ENCODE data around the gene SGCA. TPM values are rescaled to one million over a fixed set of nuclear protein-coding genes. Genes with fewer than 3 reads are reported as not detected.

Gene SGCA
- total RNA-seq, 1 experiment from 2014 or later, result 0.24 TPM

- no peak overlapping the region for H2AFZ ChIP-seq (ENCODE audit: low read length)
- no peak overlapping the region for H3K23ac ChIP-seq (ENCODE audit: insufficient read length, low read depth, low read length)
- no peaks in the 10 kb centered on the region for H4K20me1 ChIP-seq (ENCODE audit: control insufficient read depth, insufficient read depth, insufficient read length)
- peaks cover 17% of the 10 kb centered on the region for H3K27me3 Mint-ChIP-seq (ENCODE audit: low read depth)
- H3K4me1 ChIP-seq (ENCODE audit: insufficient read depth, low read length), result peaks cover 3% of the 10 kb centered on the region; the same call in 1 of the 2 replicates
- no peak overlapping the region for H2BK120ac ChIP-seq (ENCODE audit: low read depth, low read length, poor library complexity, severe bottlenecking)
- no peak overlapping the region for H4K5ac ChIP-seq (ENCODE audit: insufficient read length, low read depth, low read length)
- peaks cover 3% of the 10 kb centered on the region for H3K23me2 ChIP-seq (ENCODE audit: insufficient read length, low read depth, low read length, poor library complexity, severe bottlenecking)
- no peak overlapping the region for H2BK12ac ChIP-seq (ENCODE audit: insufficient read length, low read depth, low read length)
- H4K8ac ChIP-seq (replicated peaks; ENCODE audit: insufficient read length, low read depth, low read length), result no peak overlapping the region
- no peak overlapping the region for H2AK5ac ChIP-seq (ENCODE audit: insufficient read length, low read length)
- H2BK5ac ChIP-seq (ENCODE audit: insufficient read length, low read length), result no peak overlapping the region
- H4K91ac ChIP-seq (ENCODE audit: insufficient read length, low read depth, low read length), result no peak overlapping the region
- H3K4me1 Mint-ChIP-seq, result peaks cover 15 to 48% of the 10 kb centered on the region in 2 experiments
- no peak overlapping the region; a peak in 1 of 5 replicates for H3K4me3 Mint-ChIP-seq
- no peaks in the 10 kb centered on the region; the same call in 1 of the 2 replicates for H3K27me3 ChIP-seq (ENCODE audit: insufficient read depth, low read length)
- H3K27ac Mint-ChIP-seq, result no peak overlapping the region
- no peak overlapping the region for H3K27ac ChIP-seq (ENCODE audit: insufficient read length, low read depth, low read length)
- H3K4me2 ChIP-seq (ENCODE audit: insufficient read depth, insufficient read length, low read length), result no peak overlapping the region
- TF ChIP-seq, protein P1, sequence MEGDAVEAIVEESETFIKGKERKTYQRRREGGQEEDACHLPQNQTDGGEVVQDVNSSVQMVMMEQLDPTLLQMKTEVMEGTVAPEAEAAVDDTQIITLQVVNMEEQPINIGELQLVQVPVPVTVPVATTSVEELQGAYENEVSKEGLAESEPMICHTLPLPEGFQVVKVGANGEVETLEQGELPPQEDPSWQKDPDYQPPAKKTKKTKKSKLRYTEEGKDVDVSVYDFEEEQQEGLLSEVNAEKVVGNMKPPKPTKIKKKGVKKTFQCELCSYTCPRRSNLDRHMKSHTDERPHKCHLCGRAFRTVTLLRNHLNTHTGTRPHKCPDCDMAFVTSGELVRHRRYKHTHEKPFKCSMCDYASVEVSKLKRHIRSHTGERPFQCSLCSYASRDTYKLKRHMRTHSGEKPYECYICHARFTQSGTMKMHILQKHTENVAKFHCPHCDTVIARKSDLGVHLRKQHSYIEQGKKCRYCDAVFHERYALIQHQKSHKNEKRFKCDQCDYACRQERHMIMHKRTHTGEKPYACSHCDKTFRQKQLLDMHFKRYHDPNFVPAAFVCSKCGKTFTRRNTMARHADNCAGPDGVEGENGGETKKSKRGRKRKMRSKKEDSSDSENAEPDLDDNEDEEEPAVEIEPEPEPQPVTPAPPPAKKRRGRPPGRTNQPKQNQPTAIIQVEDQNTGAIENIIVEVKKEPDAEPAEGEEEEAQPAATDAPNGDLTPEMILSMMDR (conservative IDR thresholded peaks at IDR 0.05), result no peak
- no peak overlapping the region for H3T11ph ChIP-seq (ENCODE audit: low read length)
- H2BK15ac ChIP-seq (ENCODE audit: low read depth, low read length), result no peak overlapping the region
- no peak overlapping the region for H3K14ac ChIP-seq (ENCODE audit: insufficient read depth, low read length)
- no peak overlapping the region for H3K4ac ChIP-seq (ENCODE audit: low read depth, low read length)
- no peaks in the 10 kb centered on the region for H3K9me3 ChIP-seq (ENCODE audit: control insufficient read depth, low read depth, low read length)
- H2BK20ac ChIP-seq (ENCODE audit: low read depth, low read length, poor library complexity, severe bottlenecking), result no peak overlapping the region
- H3K56ac ChIP-seq (ENCODE audit: insufficient read length, low read depth, low read length), result no peak overlapping the region
- DNase-seq, result no peak
- no peaks in the 10 kb centered on the region for H3K79me2 ChIP-seq (ENCODE audit: insufficient read depth, low read length)
- H3K18ac ChIP-seq (ENCODE audit: insufficient read length, low read depth, low read length), result no peak overlapping the region
- no peaks in the 10 kb centered on the region for H3K36me3 Mint-ChIP-seq (ENCODE audit: insufficient read depth in 1 of 3, low read depth in 3 of 3)
- no peaks in the 10 kb centered on the region for H3K79me1 ChIP-seq (ENCODE audit: insufficient read depth, low read depth, low read length, poor library complexity, severe bottlenecking)
- WGBS (ENCODE audit: extremely low coverage, insufficient read length, low lambda C conversion rate), result 100% methylated on average over 1 of the region's 7 CpGs
- H3K9me3 Mint-ChIP-seq, result no peaks in the 10 kb centered on the region; a peak in 1 of 5 replicates
- H3K9ac ChIP-seq (ENCODE audit: extremely low read depth, insufficient read length, low read length), result no peak overlapping the region
Observed at GRCh38 chr17:50166518-50167181, 845 bp downstream of the SGCA start.

Data from H9 (cell line).